A549 (cell line): ENCODE results near the gene COQ2. TPM values are rescaled to one million over a fixed set of nuclear protein-coding genes. Genes with fewer than 3 reads are reported as not detected.

ENCODE experiments used
- ATAC-seq, 2 experiments: fragments of 200-7000 bp in 1 of 2; fragments of >200 bp in 1 of 2; cut with Nextera tagmentation in 1 of 2; cut with Tn5 transposase in 1 of 2; 3 replicates each; pipeline versions ENCODE4 v1.8.0 to v1.9.1; 2018 to 2020; ENCODE audit warnings: mild to moderate bottlenecking in 1 of 2, moderate library complexity in 1 of 2
- CTCF ChIA-PET: fragments of 300-600 bp; sonication (Branson Sonifier 250); formaldehyde crosslinking; extraction: SDS; loops from one replicate; lab custom pipeline; 2021; ENCODE audit warnings: antibody characterized with exemption, inconsistent platforms; lab: Yijun Ruan, JAX
- POLR2A ChIA-PET: fragments of 350-600 bp; formaldehyde crosslinking; extraction: SDS; loops from one replicate; lab custom pipeline; 2021; ENCODE audit warnings: antibody characterized with exemption, inconsistent platforms; lab: Yijun Ruan, JAX
- DNase-seq, 2 experiments: peaks; one replicate each; pipeline versions ENCODE4 v3.0.0 to v3.0.0-alpha.2; 2011 to 2016; ENCODE audit warnings: low read depth in 1 of 2, low spot score in 1 of 2
- FAIRE-seq: peaks from 2 replicates; lab custom pipeline; 2011; peaks lifted over from hg19 to GRCh38; lab: Jason Lieb, UNC
- H3K27ac ChIP-seq, 2 experiments: fragments of >200 bp; sonication (Bioruptor Twin); formaldehyde crosslinking; 3 replicates each; pipeline ENCODE4 v1.5.1; 2016 to 2017
- H3K4me1 ChIP-seq: fragments of >200 bp; sonication (Bioruptor Twin); formaldehyde crosslinking; 3 replicates; pipeline ENCODE4 v1.6.1; 2016
- H3K4me2 ChIP-seq: fragments of >200 bp; sonication (Bioruptor Twin); formaldehyde crosslinking; 3 replicates; pipeline ENCODE4 v1.6.1; 2016
- H3K4me3 ChIP-seq: fragments of >200 bp; sonication (Bioruptor Twin); formaldehyde crosslinking; 3 replicates; pipeline ENCODE4 v1.5.1; 2016
- H3K9me3 ChIP-seq: fragments of >200 bp; sonication (Bioruptor Twin); formaldehyde crosslinking; 3 replicates; pipeline ENCODE4 v1.6.1; 2016
- BHLHE40 ChIP-seq: IDR thresholded peaks from 2 replicates; pipeline ENCODE4 v1.6.1; 2012; ENCODE audit warnings: low read depth, low read length, inconsistent platforms
- CBX2 ChIP-seq: fragments of 200-600 bp; sonication (generic); IDR thresholded peaks from 2 replicates; pipeline ENCODE4 v1.6.1; 2016; ENCODE audit warnings: low read depth, mild to moderate bottlenecking, borderline replicate concordance
- CBX8 ChIP-seq: fragments of 200-600 bp; sonication (generic); IDR thresholded peaks from 2 replicates; pipeline ENCODE4 v1.6.1; 2016
- CTCF ChIP-seq: fragments of >200 bp; sonication (Bioruptor Twin); formaldehyde crosslinking; IDR thresholded peaks from 3 replicates; pipeline ENCODE4 v1.5.1; 2016
- ESRRA ChIP-seq: fragments of 150-350 bp; IDR thresholded peaks from 2 replicates; pipeline ENCODE4 v1.6.1; 2014; ENCODE audit warnings: mild to moderate bottlenecking, low read length, borderline replicate concordance
- FOSL2 ChIP-seq, 2 experiments: fragments of 450-650 bp in 1 of 2; fragments of >200 bp in 1 of 2; sonication (Bioruptor Twin) in 1 of 2; formaldehyde crosslinking; IDR thresholded peaks; 2 replicates each; pipeline versions ENCODE4 v1.5.0 to v1.6.1; 2016 to 2020; ENCODE audit warnings: mild to moderate bottlenecking in 1 of 2, moderate library complexity in 1 of 2
- FOXS1 ChIP-seq: fragments of 250-450 bp; sonication (Bioruptor Pico); IDR thresholded peaks from 2 replicates; pipeline ENCODE4 v1.5.0; 2020; ENCODE audit warnings: mild to moderate bottlenecking, moderate library complexity
- HES2 ChIP-seq: fragments of >200 bp; sonication (Bioruptor Twin); formaldehyde crosslinking; IDR thresholded peaks from 2 replicates; pipeline ENCODE4 v1.6.1; 2016
- HOXB13 ChIP-seq: fragments of 250-450 bp; sonication (Bioruptor Pico); IDR thresholded peaks from 2 replicates; pipeline ENCODE4 v1.5.0; 2020; ENCODE audit warnings: low read depth, mild to moderate bottlenecking, moderate library complexity
- KDM1A ChIP-seq: fragments of 200-600 bp; sonication (generic); IDR thresholded peaks from 2 replicates; pipeline ENCODE4 v1.6.1; 2016; ENCODE audit warnings: low read depth, mild to moderate bottlenecking
- KDM5A ChIP-seq: fragments of 200-600 bp; sonication (generic); IDR thresholded peaks from 2 replicates; pipeline ENCODE4 v1.6.1; 2016; ENCODE audit warnings: antibody characterized with exemption, mild to moderate bottlenecking
- MYC ChIP-seq: IDR thresholded peaks from 2 replicates; pipeline ENCODE4 v1.6.1; 2012; ENCODE audit warnings: mild to moderate bottlenecking, inconsistent platforms, low read length, improper control_type of control experiment, borderline replicate concordance
- NFE2L2 ChIP-seq: fragments of 150-350 bp; conservative IDR thresholded peaks from 2 replicates; pipeline ENCODE4 v1.6.1; 2014; ENCODE audit warnings: low read length
- NPAS2 ChIP-seq: fragments of 250-450 bp; sonication (Bioruptor Pico); IDR thresholded peaks from 2 replicates; pipeline ENCODE4 v1.8.0; 2022; ENCODE audit warnings: mild to moderate bottlenecking, moderate library complexity, borderline replicate concordance
- PHF8 ChIP-seq: fragments of 200-600 bp; sonication (generic); IDR thresholded peaks from 2 replicates; pipeline ENCODE4 v1.6.1; 2016; ENCODE audit warnings: low read depth, mild to moderate bottlenecking, antibody characterized with exemption, moderate library complexity, borderline replicate concordance
- POLR2A ChIP-seq: IDR thresholded peaks from 2 replicates; pipeline ENCODE4 v1.6.1; 2012; ENCODE audit warnings: mild to moderate bottlenecking, low read length
- RCOR1 ChIP-seq: fragments of 150-350 bp; IDR thresholded peaks from 2 replicates; pipeline ENCODE4 v1.6.1; 2014; ENCODE audit warnings: antibody characterized with exemption, low read length, low read depth
- RFX5 ChIP-seq: fragments of 450-650 bp; IDR thresholded peaks from 2 replicates; pipeline ENCODE4 v1.7.1; 2014; ENCODE audit warnings: antibody characterized with exemption, mild to moderate bottlenecking, moderate library complexity
- RNF2 ChIP-seq: fragments of 200-600 bp; sonication (generic); IDR thresholded peaks from 2 replicates; pipeline ENCODE4 v1.6.1; 2016; ENCODE audit warnings: low read depth, mild to moderate bottlenecking, antibody characterized with exemption, moderate library complexity, borderline replicate concordance
- SMC3 ChIP-seq: fragments of >200 bp; sonication (Bioruptor Twin); formaldehyde crosslinking; IDR thresholded peaks from 3 replicates; pipeline ENCODE4 v1.6.1; 2018; ENCODE audit warnings: inconsistent platforms
- SREBF2 ChIP-seq: fragments of 450-650 bp; IDR thresholded peaks from 2 replicates; pipeline ENCODE4 v1.6.1; 2014; ENCODE audit warnings: mild to moderate bottlenecking, moderate library complexity
- USF2 ChIP-seq: fragments of 450-650 bp; IDR thresholded peaks from 2 replicates; pipeline ENCODE4 v1.6.1; 2014; ENCODE audit warnings: antibody characterized with exemption
- ZFP36 ChIP-seq: fragments of 450-650 bp; IDR thresholded peaks from 2 replicates; pipeline ENCODE4 v1.6.1; 2014; ENCODE audit warnings: borderline replicate concordance; ENCODE audit not compliant: partially characterized antibody
- ZNF302 ChIP-seq: fragments of 250-450 bp; sonication (Bioruptor Pico); IDR thresholded peaks from 2 replicates; pipeline ENCODE4 v1.9.0; 2021; ENCODE audit warnings: inconsistent platforms, mild to moderate bottlenecking, moderate library complexity
- ZSCAN20 ChIP-seq: fragments of 250-450 bp; sonication (Bioruptor Pico); IDR thresholded peaks from 2 replicates; pipeline ENCODE4 v1.8.0; 2022; ENCODE audit warnings: mild to moderate bottlenecking, moderate library complexity
- WGBS: methylation state at CpG from one replicate; pipeline ENCODE4 v1.1.6; 2017; ENCODE audit errors: missing lambda C conversion rate; 5-methylcytosine and 5-hydroxymethylcytosine counted together
- polyA plus RNA-seq, 4 experiments: library from polyadenylated mRNA; depleted of rRNA in 3 of 4; stranded (reverse); fragments of >200 nt; fragmentation: RNase III in 1 of 4; extraction: RNeasy Plus Mini Kit Qiagen cat#74134 plus additional on column Dnase treatment in 1 of 4; gene quantifications; 2 replicates in 3 of 4; 3 replicates in 1 of 4; pipeline ENCODE4 v1.2.3, GENCODE V29; 2011 to 2017

The COQ2 gene
- polyA plus RNA-seq, 2 of the 4 experiments (the other 2 are of a cell fraction), result 18.5 to 35.9 TPM

GRCh38 chr4:83241132-83241531 is 43.5 kb downstream of the COQ2 start:
- no peak for ATAC-seq
- no peak overlapping the region for H3K4me2 ChIP-seq
- 80% methylated on average over 1 of the region's 1 CpG for WGBS
- H3K27ac ChIP-seq, result no peak overlapping the region
- no peaks in the 10 kb centered on the region for H3K4me1 ChIP-seq
- no peak for DNase-seq
- no peaks in the 10 kb centered on the region for H3K9me3 ChIP-seq
- H3K4me3 ChIP-seq, result no peak overlapping the region
- TF ChIP-seq FOSL2 (IDR thresholded peaks at IDR 0.05), result no peak
- TF ChIP-seq FOSL2 (CRISPR knock-in tag; IDR thresholded peaks at IDR 0.05), result no peak
- TF ChIP-seq NFE2L2, result no peak
- no peak for TF ChIP-seq CBX2
- no peak for TF ChIP-seq HES2
- TF ChIP-seq RCOR1, result no peak
- TF ChIP-seq HOXB13 (CRISPR knock-in tag), result no peak
- no peak for TF ChIP-seq PHF8
- TF ChIP-seq ZSCAN20, result no peak
- TF ChIP-seq POLR2A, result no peak
- no peak for TF ChIP-seq MYC
- TF ChIP-seq RFX5, result no peak
- TF ChIP-seq ZNF302 (CRISPR knock-in tag), result no peak
- no peak for TF ChIP-seq SMC3
- no peak for TF ChIP-seq FOXS1 (CRISPR knock-in tag)
- TF ChIP-seq ESRRA, result no peak
- TF ChIP-seq RNF2, result no peak
- no peak for TF ChIP-seq NPAS2
- FAIRE-seq, result no peak
- ChIA-PET CTCF (no interaction called here), POLR2A (no interaction called here)

- 95% methylated on average over 4 of the region's 4 CpGs for WGBS
- Histone ChIP-seq H3K4me1 (no peaks in the 10 kb centered on the region), H3K27ac (no peak overlapping the region), H3K9me3 (no peaks in the 10 kb centered on the region), H3K4me2 (no peak overlapping the region), H3K4me3 (no peak overlapping the region)
- CTCF ChIA-PET, result no interaction called here
- DNase-seq (no peak), FAIRE-seq (no peak), ATAC-seq (no peak)
- TF ChIP-seq BHLHE40, result no peak
- TF ChIP-seq SREBF2, result no peak
- no peak for TF ChIP-seq KDM1A
- TF ChIP-seq CTCF, result no peak
- TF ChIP-seq CBX8, result no peak
- TF ChIP-seq ZNF302 (CRISPR knock-in tag), result no peak
- TF ChIP-seq ZFP36, result no peak
- no peak for TF ChIP-seq USF2
- TF ChIP-seq KDM5A, result no peak
- POLR2A ChIA-PET, result no interaction called here
Measured at GRCh38 chr4:83240379-83240875, 44.2 kb downstream of the COQ2 start.
